Nephron (organoid): ENCODE data around the gene DNASE2.
A peak's percentile ranks its signal among the peaks of the same experiment; 100 is the strongest.

Source experiments
- H3K27ac Mint-ChIP-seq, 3 experiments: 2 replicates each; pipeline ENCODE4 v1.8.0; 2020; ENCODE audit warnings: mixed read lengths in 3 of 3, mild to moderate bottlenecking in 2 of 3, moderate library complexity in 1 of 3
- H3K27me3 Mint-ChIP-seq: 2 replicates; pipeline ENCODE4 v1.8.0; 2021; ENCODE audit warnings: low read depth, mild to moderate bottlenecking, moderate library complexity, mixed read lengths
- H3K36me3 Mint-ChIP-seq: 2 replicates; pipeline ENCODE4 v1.8.0; 2020; ENCODE audit warnings: low read depth, mixed read lengths
- H3K4me1 Mint-ChIP-seq: 2 replicates; pipeline ENCODE4 v1.8.0; 2020; ENCODE audit warnings: mixed read lengths
- H3K4me3 Mint-ChIP-seq, 3 experiments: 2 replicates each; pipeline ENCODE4 v1.8.0; 2020; ENCODE audit warnings: mild to moderate bottlenecking in 3 of 3, mixed read lengths in 3 of 3, moderate library complexity in 2 of 3
- H3K9me3 Mint-ChIP-seq: 2 replicates; pipeline ENCODE4 v1.8.0; 2020; ENCODE audit warnings: mixed read lengths
- CTCF ChIP-seq, 3 experiments: fragments of 200-600 bp; sonication (generic); IDR thresholded peaks; one replicate each; pipeline ENCODE4 v1.5.0; 2021; ENCODE audit warnings: antibody characterized with exemption in 3 of 3; ENCODE audit not compliant: unreplicated experiment in 3 of 3

The DNASE2 gene

GRCh38 chr19:12884627-12884925 is 3.3 kb upstream of the DNASE2 start:
- no peaks in the 10 kb centered on the region for H3K36me3 Mint-ChIP-seq
- TF ChIP-seq CTCF (IDR thresholded peaks at IDR 0.05; ENCODE audit: unreplicated experiment in 3 of 3): no peak
- peaks cover 5% of the 10 kb centered on the region for H3K4me1 Mint-ChIP-seq
- H3K9me3 Mint-ChIP-seq: peaks cover 3% of the 10 kb centered on the region
- no peak overlapping the region for H3K27ac Mint-ChIP-seq
- H3K4me3 Mint-ChIP-seq: no peak overlapping the region
- H3K27me3 Mint-ChIP-seq: peaks cover 74% of the 10 kb centered on the region

- TF ChIP-seq CTCF (IDR thresholded peaks at IDR 0.05; ENCODE audit: unreplicated experiment in 3 of 3): no peak
- Mint-ChIP-seq H3K9me3 (peaks cover 3% of the 10 kb centered on the region), H3K4me1 (peaks cover 5% of the 10 kb centered on the region), H3K36me3 (no peaks in the 10 kb centered on the region), H3K4me3 (peak overlapping the region in 2 of 3 experiments; percentile 48 to 58), H3K27ac (no peak overlapping the region), H3K27me3 (peaks cover 77% of the 10 kb centered on the region)
Observed at GRCh38 chr19:12884202-12884601, 3.0 kb upstream of the DNASE2 start.

GRCh38 chr19:12882589-12882988 is 1.3 kb upstream of the DNASE2 start:
- Mint-ChIP-seq H3K4me1 (peaks cover 5% of the 10 kb centered on the region), H3K36me3 (no peaks in the 10 kb centered on the region), H3K4me3 (peak overlapping the region; percentile 75 to 83 (median 82)), H3K27me3 (peaks cover 68% of the 10 kb centered on the region), H3K27ac (no peak overlapping the region), H3K9me3 (peaks cover 3% of the 10 kb centered on the region)
- TF ChIP-seq CTCF (IDR thresholded peaks at IDR 0.05; ENCODE audit: unreplicated experiment in 3 of 3): no peak

- H3K4me3 Mint-ChIP-seq: peak overlapping the region; percentile 82 to 87 (median 83)
Observed at GRCh38 chr19:12880551-12881171, 588 bp downstream of the DNASE2 start.

GRCh38 chr19:12875086-12875485 is 6.2 kb downstream of the DNASE2 start:
- TF ChIP-seq CTCF (IDR thresholded peaks at IDR 0.05; ENCODE audit: unreplicated experiment in 3 of 3): no peak
- H3K27ac Mint-ChIP-seq: no peak overlapping the region
- H3K36me3 Mint-ChIP-seq: peaks cover 13% of the 10 kb centered on the region
- no peaks in the 10 kb centered on the region for H3K4me1 Mint-ChIP-seq
- H3K27me3 Mint-ChIP-seq: peaks cover 13% of the 10 kb centered on the region
- H3K9me3 Mint-ChIP-seq: no peaks in the 10 kb centered on the region
- no peak overlapping the region for H3K4me3 Mint-ChIP-seq

More at GRCh38 chr19:12880551-12881171, 588 bp downstream of the DNASE2 start:
- Mint-ChIP-seq H3K9me3 (peaks cover 3% of the 10 kb centered on the region), H3K36me3 (no peaks in the 10 kb centered on the region), H3K27ac (peak overlapping the region in 2 of 3 experiments; percentile 26 to 63), H3K27me3 (peaks cover 52% of the 10 kb centered on the region), H3K4me1 (no peaks in the 10 kb centered on the region)
- no peak for TF ChIP-seq CTCF (IDR thresholded peaks at IDR 0.05; ENCODE audit: unreplicated experiment in 3 of 3)
